GM10248 (cell line): ENCODE results near the gene DBH.

Source experiments
- CTCF ChIA-PET: fragments of 300-600 bp; sonication (Branson Sonifier 250); formaldehyde crosslinking; extraction: SDS; loops from one replicate; lab custom pipeline; 2021; ENCODE audit warnings: antibody characterized with exemption; lab: Yijun Ruan, JAX
- POLR2A ChIA-PET: fragments of 350-650 bp; sonication (Branson Sonifier 250); formaldehyde crosslinking; extraction: SDS; loops from one replicate; lab custom pipeline; 2020; ENCODE audit warnings: antibody characterized with exemption; lab: Yijun Ruan, JAX
- DNase-seq: peaks from one replicate; pipeline ENCODE4 v3.0.0; 2012; ENCODE audit errors: extremely low spot score
- CTCF ChIP-seq: IDR thresholded peaks from 2 replicates; pipeline ENCODE4 v1.5.1; 2012; ENCODE audit warnings: mild to moderate bottlenecking, low read depth; ENCODE audit errors: extremely low read depth, missing control alignments, control extremely low read depth

Gene DBH

GRCh38 chr9:133645021-133645765 lies 9.0 kb downstream of the DBH start:
- TF ChIP-seq CTCF: no peak
- ChIA-PET CTCF (interaction anchor here (0.8 kb wide), 1 partner anchor 9 kb away, joined by 3 read pairs; the partner anchor contains the start of gene DBH), POLR2A (no interaction called here)
- DNase-seq: no peak

- no peak for DNase-seq
- TF ChIP-seq CTCF: no peak
- ChIA-PET CTCF (interaction anchor here (2.2 kb wide), 1 partner anchor 13 kb away, joined by 4 read pairs; no protein-coding TSS in a partner anchor), POLR2A (no interaction called here)
Measured at GRCh38 chr9:133647148-133647547, 11.0 kb downstream of the DBH start.

- ChIA-PET CTCF (interaction anchor here (2.2 kb wide), 1 partner anchor 14 kb away, joined by 4 read pairs; no protein-coding TSS in a partner anchor), POLR2A (no interaction called here)
- DNase-seq: no peak
- no peak for TF ChIP-seq CTCF
Measured at GRCh38 chr9:133647765-133648469, 11.8 kb downstream of the DBH start.

GRCh38 chr9:133649194-133649593 lies 13.0 kb downstream of the DBH start:
- POLR2A ChIA-PET: no interaction called here
- CTCF ChIA-PET: no interaction called here
- TF ChIP-seq CTCF: no peak
- DNase-seq: no peak

GRCh38 chr9:133650026-133650425 lies 13.9 kb downstream of the DBH start:
- POLR2A ChIA-PET: no interaction called here
- TF ChIP-seq CTCF: no peak
- no peak for DNase-seq
- CTCF ChIA-PET: no interaction called here

GRCh38 chr9:133653638-133654037 lies 17.5 kb downstream of the DBH start:
- ChIA-PET CTCF (interaction anchor here (1.1 kb wide), 1 partner anchor 11 kb away, joined by 3 read pairs; no protein-coding TSS in a partner anchor), POLR2A (no interaction called here)
- TF ChIP-seq CTCF: no peak
- no peak for DNase-seq
